GM12801 (cell line): Measurements from ENCODE around the gene NIM1K.

Experiments
- CTCF ChIP-seq: IDR thresholded peaks from one replicate; pipeline ENCODE4 v1.5.1; 2011; ENCODE audit warnings: control low read depth; ENCODE audit not compliant: insufficient read length; ENCODE audit errors: extremely low read depth

Gene NIM1K

GRCh38 chr5:43152946-43153345 lies 39.1 kb upstream of the NIM1K start:
- TF ChIP-seq CTCF, result no peak

- TF ChIP-seq CTCF, result no peak
Measured at GRCh38 chr5:43154469-43154868, 37.6 kb upstream of the NIM1K start.

- no peak for TF ChIP-seq CTCF
Measured at GRCh38 chr5:43155394-43156096, 36.5 kb upstream of the NIM1K start.

- TF ChIP-seq CTCF, result no peak
Measured at GRCh38 chr5:43156388-43156787, 35.6 kb upstream of the NIM1K start.

GRCh38 chr5:43157068-43157467 lies 35.0 kb upstream of the NIM1K start:
- no peak for TF ChIP-seq CTCF

- no peak for TF ChIP-seq CTCF
Measured at GRCh38 chr5:43161244-43161643, 30.8 kb upstream of the NIM1K start.

GRCh38 chr5:43165323-43165722 lies 26.7 kb upstream of the NIM1K start:
- no peak for TF ChIP-seq CTCF

- no peak for TF ChIP-seq CTCF
Measured at GRCh38 chr5:43168175-43168574, 23.9 kb upstream of the NIM1K start.
